Caco-2 (cell line): Measurements from ENCODE around the gene ABI3BP. TPM values are rescaled to one million over a fixed set of nuclear protein-coding genes. Genes with fewer than 3 reads are reported as not detected.

Source experiments
- BruUV-seq: library from RNA; stranded (reverse); fragments of 400-500 nt; replicated peaks from 2 replicates; lab custom pipeline; 2021; lab: Mats Ljungman, UMichigan
- CTCF ChIA-PET: fragments of 300-600 bp; sonication (Branson Sonifier 250); formaldehyde crosslinking; loops from one replicate; lab custom pipeline; 2022; ENCODE audit warnings: antibody characterized with exemption; lab: Charles Lee
- POLR2A ChIA-PET: fragments of 300-600 bp; sonication (Branson Sonifier 250); formaldehyde crosslinking; loops from one replicate; lab custom pipeline; 2022; ENCODE audit warnings: antibody characterized with exemption; lab: Charles Lee
- DNase-seq, 2 experiments: peaks; one replicate each; pipeline versions ENCODE4 v3.0.0 to v3.0.0-alpha.2; 2020 to 2022
- H3K27me3 ChIP-seq: replicated peaks from 2 replicates; pipeline ENCODE4 v1.6.0; 2011; ENCODE audit warnings: low read length; ENCODE audit not compliant: control insufficient read depth, insufficient read depth
- H3K36me3 ChIP-seq: 2 replicates; pipeline ENCODE4 v1.5.1; 2011; ENCODE audit warnings: low read length; ENCODE audit not compliant: control insufficient read depth, insufficient read depth
- H3K4me1 ChIP-seq: fragments of 250-450 bp; sonication (Bioruptor Pico); 2 replicates; pipeline ENCODE4 v1.5.1; 2020; ENCODE audit warnings: mild to moderate bottlenecking
- H3K4me3 ChIP-seq: 2 replicates; pipeline ENCODE4 v1.5.1; 2011; ENCODE audit warnings: low read depth, mild to moderate bottlenecking, control low read depth, low read length
- H3K9me3 ChIP-seq: fragments of 250-450 bp; sonication (Bioruptor Pico); 2 replicates; pipeline ENCODE4 v1.5.1; 2020; ENCODE audit warnings: mild to moderate bottlenecking, moderate library complexity
- H3K27ac Mint-ChIP-seq: one replicate; pipeline ENCODE4 v1.8.0; 2022; ENCODE audit warnings: mixed read lengths; ENCODE audit not compliant: unreplicated experiment
- H3K27me3 Mint-ChIP-seq: one replicate; pipeline ENCODE4 v1.8.0; 2022; ENCODE audit warnings: mixed read lengths; ENCODE audit not compliant: insufficient read depth, unreplicated experiment
- H3K36me3 Mint-ChIP-seq: one replicate; pipeline ENCODE4 v1.8.0; 2022; ENCODE audit warnings: mild to moderate bottlenecking, mixed read lengths; ENCODE audit not compliant: insufficient read depth, unreplicated experiment
- H3K4me1 Mint-ChIP-seq: one replicate; pipeline ENCODE4 v1.8.0; 2022; ENCODE audit warnings: low read depth, mixed read lengths; ENCODE audit not compliant: unreplicated experiment
- H3K4me3 Mint-ChIP-seq: one replicate; pipeline ENCODE4 v1.8.0; 2022; ENCODE audit warnings: mild to moderate bottlenecking, moderate library complexity, mixed read lengths; ENCODE audit not compliant: unreplicated experiment
- H3K9me3 Mint-ChIP-seq: one replicate; pipeline ENCODE4 v1.8.0; 2022; ENCODE audit warnings: mixed read lengths; ENCODE audit not compliant: unreplicated experiment
- CTCF ChIP-seq, 2 experiments: fragments of 200-600 bp in 1 of 2; IDR thresholded peaks; 1 replicate in 1 of 2; 2 replicates in 1 of 2; pipeline versions ENCODE4 v1.5.1 to v1.8.0; 2011 to 2022; ENCODE audit warnings: antibody characterized with exemption in 1 of 2, control low read depth in 1 of 2, inconsistent platforms in 1 of 2, low read depth in 1 of 2, low read length in 1 of 2, mild to moderate bottlenecking in 1 of 2, moderate library complexity in 1 of 2; ENCODE audit not compliant: insufficient read depth in 1 of 2, severe bottlenecking in 1 of 2, unreplicated experiment in 1 of 2
- intact Hi-C: fragments of 100-400 bp; cut with micrococcal nuclease; formaldehyde crosslinking; loops from one replicate; pipeline ENCODE4 v1.10.0; 2022; ENCODE audit not compliant: unreplicated experiment
- total RNA-seq: library from RNA; stranded (reverse); gene quantifications from 2 replicates; pipeline ENCODE4 v1.2.3, GENCODE V29; 2022

The ABI3BP gene
- total RNA-seq, 1 experiment from 2014 or later, result not detected

GRCh38 chr3:100900671-100901335 is 92.4 kb downstream of the ABI3BP start:
- H3K4me1 ChIP-seq, result no peaks in the 10 kb centered on the region
- CTCF ChIA-PET, result no interaction called here

GRCh38 chr3:100899440-100900091 is 93.7 kb downstream of the ABI3BP start:
- no peak for DNase-seq
- H3K27me3 Mint-ChIP-seq, result no peaks in the 10 kb centered on the region
- no peak for TF ChIP-seq CTCF (IDR thresholded peaks at IDR 0.05; ENCODE audit: insufficient read depth in 1 of 2, low read depth in 1 of 2, low read length in 1 of 2, severe bottlenecking in 1 of 2, unreplicated experiment in 1 of 2)
- POLR2A ChIA-PET, result no interaction called here
- Histone ChIP-seq H3K27me3 (no peaks in the 10 kb centered on the region), H3K4me3 (no peak overlapping the region), H3K9me3 (no peaks in the 10 kb centered on the region), H3K4me1 (no peaks in the 10 kb centered on the region), H3K36me3 (no peaks in the 10 kb centered on the region)
- H3K4me3 Mint-ChIP-seq, result no peak overlapping the region
- intact Hi-C loops, result loop anchor here (10.0 kb wide), 1 partner anchor 175 kb away; no protein-coding TSS in a partner anchor
- no peaks in the 10 kb centered on the region for H3K9me3 Mint-ChIP-seq
- no peak overlapping the region for H3K27ac Mint-ChIP-seq
- no peaks in the 10 kb centered on the region for H3K36me3 Mint-ChIP-seq
- BruUV-seq, result no TSS peak
- CTCF ChIA-PET, result no interaction called here
- H3K4me1 Mint-ChIP-seq, result no peaks in the 10 kb centered on the region

More at GRCh38 chr3:100900671-100901335, 92.4 kb downstream of the ABI3BP start:
- POLR2A ChIA-PET, result no interaction called here
- no peaks in the 10 kb centered on the region for H3K9me3 ChIP-seq
- intact Hi-C loops, result no loop called here
- Mint-ChIP-seq H3K9me3 (no peaks in the 10 kb centered on the region), H3K27me3 (no peaks in the 10 kb centered on the region), H3K27ac (no peak overlapping the region), H3K36me3 (no peaks in the 10 kb centered on the region), H3K4me3 (no peak overlapping the region), H3K4me1 (no peaks in the 10 kb centered on the region)
- H3K27me3 ChIP-seq, result no peaks in the 10 kb centered on the region
- no TSS peak for BruUV-seq
- no peaks in the 10 kb centered on the region for H3K36me3 ChIP-seq
- no peak for TF ChIP-seq CTCF (IDR thresholded peaks at IDR 0.05; ENCODE audit: insufficient read depth in 1 of 2, low read depth in 1 of 2, low read length in 1 of 2, severe bottlenecking in 1 of 2, unreplicated experiment in 1 of 2)
- no peak for DNase-seq
- H3K4me3 ChIP-seq, result no peak overlapping the region

DNA sequence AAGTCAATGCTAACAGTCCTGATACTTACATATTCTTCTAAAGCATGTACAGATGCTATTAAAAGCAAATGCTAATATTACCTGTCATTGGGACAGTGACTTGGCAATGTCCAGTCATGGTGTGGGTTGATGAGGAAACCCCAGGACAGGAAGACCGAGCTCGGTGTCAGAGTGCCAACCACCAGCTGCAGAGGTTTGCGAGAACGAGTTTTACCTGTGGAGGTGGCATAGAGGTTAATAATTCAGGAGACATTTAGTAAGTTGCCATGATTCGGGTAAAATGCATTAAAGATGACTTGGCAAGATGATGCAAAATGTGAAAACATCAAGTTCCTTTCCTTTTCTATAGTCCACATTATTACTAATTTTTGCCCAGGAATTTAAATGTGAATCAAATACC is 94.5 kb downstream of the ABI3BP start:
- intact Hi-C loops, result loop anchor here (10.0 kb wide), 1 partner anchor 176 kb away; no protein-coding TSS in a partner anchor
- H3K4me3 ChIP-seq, result no peak overlapping the region
- POLR2A ChIA-PET, result no interaction called here

More for the DNA sequence above, 94.5 kb downstream of the ABI3BP start:
- H3K27ac Mint-ChIP-seq, result no peak overlapping the region
- H3K4me1 Mint-ChIP-seq, result no peaks in the 10 kb centered on the region
- H3K4me3 Mint-ChIP-seq, result no peak overlapping the region
- H3K9me3 Mint-ChIP-seq, result no peaks in the 10 kb centered on the region
- DNase-seq, result no peak
- BruUV-seq, result no TSS peak
- Histone ChIP-seq H3K9me3 (no peaks in the 10 kb centered on the region), H3K36me3 (no peaks in the 10 kb centered on the region), H3K27me3 (no peaks in the 10 kb centered on the region), H3K4me1 (no peaks in the 10 kb centered on the region)
- peaks cover under 1% of the 10 kb centered on the region for H3K27me3 Mint-ChIP-seq
- CTCF ChIA-PET, result no interaction called here
- TF ChIP-seq CTCF (IDR thresholded peaks at IDR 0.05; ENCODE audit: insufficient read depth in 1 of 2, low read depth in 1 of 2, low read length in 1 of 2, severe bottlenecking in 1 of 2, unreplicated experiment in 1 of 2), result no peak
- H3K36me3 Mint-ChIP-seq, result no peaks in the 10 kb centered on the region
